ENCODE results near the gene THOC1.

DNA sequence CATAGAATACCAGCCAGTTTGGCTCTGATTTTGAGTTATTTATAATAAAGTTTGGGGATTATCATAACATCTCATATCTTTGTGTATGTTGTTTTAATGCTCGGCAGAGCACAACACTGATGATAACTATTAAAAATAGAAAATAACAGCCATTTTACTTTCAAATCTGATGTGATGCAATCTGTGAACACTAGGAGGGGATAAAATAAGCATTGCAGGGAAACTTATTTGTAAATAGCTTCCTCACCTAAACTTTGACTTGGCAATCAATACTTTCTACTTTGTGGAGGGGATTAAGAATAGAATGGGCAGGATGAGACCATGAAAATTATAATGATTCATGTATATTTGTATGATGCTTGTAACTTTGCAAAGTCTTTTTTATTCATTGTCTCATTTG, 55.1 kb downstream of the THOC1 start:
- TF ChIP-seq CTCF (conservative IDR thresholded peaks at IDR 0.05 in 1 of 2, IDR thresholded peaks at IDR 0.05 in 1 of 2; ENCODE audit: extremely low read depth in 1 of 2, insufficient read depth in 1 of 2, low read depth in 1 of 2, low read length in 2 of 2) (no peak), EZH2 (IDR thresholded peaks at IDR 0.05; ENCODE audit: borderline replicate concordance, low read length) (no peak)

All from mammary epithelial cell (primary cell).